Adrenal gland (tissue), 12 donors: ENCODE data around the gene ZNF148. TPM values are rescaled to one million over a fixed set of nuclear protein-coding genes. Genes with fewer than 3 reads are reported as not detected.

Source experiments
- DNase-seq, 7 donors: peaks; one replicate each; pipeline ENCODE4 v3.0.0-alpha.2; 2019 to 2020
- H3K27ac ChIP-seq, 5 donors: fragments of 200-600 bp; sonication (generic) in 4 of 5; 1 replicate in 3 of 5; 2 replicates in 2 of 5; pipeline versions ENCODE4 v1.5.1 to v1.8.0; 2016 to 2020; ENCODE audit warnings: mild to moderate bottlenecking in 1 of 5
- H3K27me3 ChIP-seq: fragments of 200-600 bp; 2 replicates; pipeline ENCODE4 v1.8.0; 2021
- H3K36me3 ChIP-seq, 2 donors: fragments of 200-600 bp; replicated peaks in 1 of 2; 1 replicate in 1 of 2; 2 replicates in 1 of 2; pipeline versions ENCODE4 v1.5.1 to v1.8.0; 2018 to 2022
- H3K4me1 ChIP-seq, 2 donors: fragments of 200-600 bp; replicated peaks in 1 of 2; 1 replicate in 1 of 2; 2 replicates in 1 of 2; pipeline versions ENCODE4 v1.5.1 to v1.8.0; 2018 to 2021
- H3K4me3 ChIP-seq, 4 donors: fragments of 200-600 bp; sonication (generic) in 3 of 4; one replicate each; pipeline ENCODE4 v1.5.1; 2016 to 2018
- H3K9me3 ChIP-seq, 3 donors: fragments of 200-600 bp; sonication (generic) in 1 of 3; replicated peaks in 1 of 3; 1 replicate in 2 of 3; 2 replicates in 1 of 3; pipeline versions ENCODE4 v1.5.1 to v1.8.0; 2016 to 2021
- CTCF ChIP-seq, 6 experiments: fragments of 450-650 bp in 4 of 6; fragments of 200-600 bp in 2 of 6; sonication (generic) in 1 of 6; IDR thresholded peaks; 1 replicate in 5 of 6; 2 replicates in 1 of 6; pipeline versions ENCODE4 v1.5.1 to v1.8.0; 2016 to 2021; ENCODE audit warnings: antibody characterized with exemption in 6 of 6, mild to moderate bottlenecking in 2 of 6, moderate library complexity in 1 of 6
- POLR2A ChIP-seq, 2 donors: fragments of 450-650 bp; IDR thresholded peaks; one replicate each; pipeline ENCODE4 v1.6.1; 2017; ENCODE audit warnings: antibody characterized with exemption in 2 of 2, mild to moderate bottlenecking in 2 of 2, moderate library complexity in 1 of 2
- WGBS, 4 donors: extraction: QIAGEN DNeasy Blood & Tissue Kit in 2 of 4; methylation state at CpG; one replicate each; pipeline versions ENCODE4 v1.1.5 to v1.1.7; 2013 to 2017; 5-methylcytosine and 5-hydroxymethylcytosine counted together
- intact Hi-C, 2 donors: fragments of 100-400 bp; cut with DNase I; formaldehyde crosslinking; loops; one replicate each; pipeline versions ENCODE4 v1.14.1 to v1.15.0; 2022 to 2023
- polyA plus RNA-seq, 3 donors: library from polyadenylated mRNA; stranded (reverse); fragments of 200-250 nt in 2 of 3; fragments of 350-450 nt in 1 of 3; fragmentation: Illumina TruSeq in 1 of 3; extraction: RNeasy Lipid Tissue Mini Kit (QIAGEN cat#74804) in 1 of 3; gene quantifications; one replicate each; pipeline ENCODE4 v1.2.3, GENCODE V29; 2013 to 2014
- total RNA-seq, 9 donors: library from RNA; depleted of rRNA in 4 of 9; stranded (reverse); fragments of >200 nt in 4 of 9; fragments of 120-200 nt in 1 of 9; fragmentation: NEBNext Ultra II Directional in 1 of 9; extraction: Animal tissue kit (Norgen Biotek cat#: 25700) in 1 of 9; gene quantifications; one replicate each; pipeline versions ENCODE4 v1.1.0 to v1.2.4, GENCODE V29; 2013 to 2023
- donor health status: healthy with polysubstance abuse.
- donor health status: Bipolar disorder and iron deficiency.
- donor health status: DM: yes; HTN: yes; CAD: no.
- donor health status: DM: no; HTN: no; CAD: no.
- donor health status: DM: no; HTN: no; CAD: no.
- donor health status: DM: yes; HTN: yes; CAD: no.

Gene ZNF148
- total and polyA plus RNA-seq, 12 donors: 3.0 to 58.2 (median 30.9) TPM

DNA sequence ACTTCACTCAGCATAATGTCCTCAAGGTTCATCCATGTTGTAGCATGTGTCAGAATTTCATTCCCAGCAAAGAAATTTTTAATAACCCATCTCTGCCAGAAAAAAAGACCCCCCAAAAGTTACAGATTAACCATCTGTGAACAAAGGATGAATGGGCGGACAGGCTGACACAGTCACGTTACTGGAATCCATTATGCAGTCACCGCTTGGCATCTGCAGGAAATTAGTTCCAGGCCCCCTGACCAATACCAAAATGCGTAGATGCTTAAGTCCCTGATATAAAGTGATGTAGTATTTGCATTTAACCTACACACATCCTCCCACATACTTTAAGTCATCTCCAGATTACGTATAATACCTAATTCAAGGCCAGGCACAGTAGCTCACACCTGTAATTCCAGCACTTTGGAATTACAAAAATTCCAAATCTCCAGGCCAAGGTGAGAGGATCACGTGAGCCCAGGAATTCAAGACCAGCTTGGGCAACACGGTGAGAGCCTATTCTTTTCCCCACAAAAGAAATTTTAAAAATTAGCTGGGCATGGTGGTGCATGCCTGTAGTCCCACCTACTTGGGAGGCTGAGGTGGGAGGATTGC lies 161.1 kb downstream of the ZNF148 start:
- intact Hi-C loops: no loop called here
- H3K27me3 ChIP-seq: peaks cover 12% of the 10 kb centered on the region
- peaks cover 0 to 10% of the 10 kb centered on the region in 2 donors for H3K4me1 ChIP-seq
- H3K9me3 ChIP-seq: no peaks in the 10 kb centered on the region
- no peaks in the 10 kb centered on the region for H3K36me3 ChIP-seq
- TF ChIP-seq CTCF (IDR thresholded peaks at IDR 0.05): no peak
- no peak for TF ChIP-seq POLR2A (IDR thresholded peaks at IDR 0.05)
- DNase-seq: no peak
- H3K4me3 ChIP-seq: no peak overlapping the region
- no peak overlapping the region for H3K27ac ChIP-seq
- WGBS, 4 donors: 79 to 89% (median 86%) methylated on average over 7 of the region's 7 CpGs

- DNase-seq: no peak
- H3K4me1 ChIP-seq: peaks cover 0 to 10% of the 10 kb centered on the region in 2 donors
- TF ChIP-seq POLR2A (IDR thresholded peaks at IDR 0.05) (no peak), CTCF (IDR thresholded peaks at IDR 0.05) (no peak)
- no peaks in the 10 kb centered on the region for H3K9me3 ChIP-seq
- intact Hi-C loops: no loop called here
- H3K27me3 ChIP-seq: peaks cover 12% of the 10 kb centered on the region
- H3K4me3 ChIP-seq: no peak overlapping the region
- no peaks in the 10 kb centered on the region for H3K36me3 ChIP-seq
- WGBS, 4 donors: 87 to 94% (median 90%) methylated on average over 4 of the region's 4 CpGs
- no peak overlapping the region for H3K27ac ChIP-seq
These were observed 161.8 kb downstream of the ZNF148 start for GRCh38 chr3:125213364-125213755.

DNA sequence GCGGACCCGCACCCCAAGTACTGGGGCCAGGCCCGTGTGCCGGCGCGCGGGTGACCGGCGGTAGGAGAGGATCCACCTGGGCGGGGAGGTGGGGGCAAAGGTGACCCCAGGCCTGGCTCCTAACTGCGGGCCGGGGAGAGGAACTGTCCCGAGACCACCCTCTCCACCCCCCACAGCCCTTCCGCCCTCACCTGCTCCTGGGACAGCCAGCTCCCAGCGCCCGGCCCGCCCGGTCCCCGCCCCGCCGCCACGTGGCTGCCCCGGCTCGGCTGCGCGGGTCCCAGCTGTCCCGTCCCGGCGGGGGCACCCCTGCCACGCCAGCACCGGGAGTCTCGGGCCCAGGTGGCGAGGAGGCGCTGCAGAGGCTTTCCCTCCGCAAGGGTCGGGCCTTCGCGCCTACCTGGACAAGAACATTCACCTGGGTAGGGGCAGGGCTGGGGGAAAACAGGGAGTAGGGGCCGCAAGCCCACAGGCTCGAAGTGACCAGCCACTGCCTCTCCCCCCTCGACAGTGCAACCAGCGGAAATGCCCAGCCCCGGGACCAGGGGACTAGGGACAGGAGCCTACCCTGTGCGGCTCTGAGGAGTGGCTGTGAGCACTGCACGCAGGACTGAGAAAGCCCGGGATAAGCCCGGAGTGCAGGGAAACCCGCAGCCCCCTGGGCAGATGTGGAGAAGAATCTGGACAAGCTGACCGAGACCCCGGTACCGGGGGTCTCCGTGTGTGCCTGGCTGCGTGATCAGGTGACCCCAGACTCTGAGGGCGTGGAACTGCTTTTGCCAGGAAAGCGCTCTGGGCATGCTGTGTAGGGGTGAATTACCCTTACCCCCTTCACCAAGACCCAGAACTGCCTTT lies 162.4 kb downstream of the ZNF148 start, which contains the start of gene SLC12A8:
Gene SLC12A8 (minus strand): TSS at position 240 of the 855 bp plus-strand sequence. CDS start 1,399 bp downstream, outside the sequence.
- intact Hi-C loops: no loop called here
- DNase-seq: peak in 2 of 7 donors; percentile 10 to 17

More for the DNA sequence above, 162.4 kb downstream of the ZNF148 start, which contains the start of gene SLC12A8:
- Histone ChIP-seq H3K36me3 (no peaks in the 10 kb centered on the region), H3K4me3 (peak within 1 kb of the TSS in 2 of 4 donors; percentile 57 to 71), H3K27ac (no peak within 1 kb of the TSS), H3K9me3 (no peaks in the 10 kb centered on the region), H3K4me1 (peaks cover 0 to 10% of the 10 kb centered on the region in 2 donors), H3K27me3 (peaks cover 12% of the 10 kb centered on the region)
- 7 to 60% (median 14%) methylated on average over 1 to 55 of the region's 55 CpGs for WGBS, 4 donors
- TF ChIP-seq CTCF (IDR thresholded peaks at IDR 0.05): no peak
- TF ChIP-seq POLR2A (IDR thresholded peaks at IDR 0.05): no peak
